GM21786 (cell line): ENCODE measurements around the gene SOX11.
"Not testable (repeated sequence)": the region's sequence is repeated elsewhere in the genome, so short reads cannot be mapped to it uniquely, and the experiment has no call there.

ENCODE experiments used
- ATAC-seq: cut with Tn5 transposase; IDR thresholded peaks from one replicate; pipeline ENCODE4 v1.9.1; 2021; ENCODE audit not compliant: unreplicated experiment

Gene SOX11

DNA sequence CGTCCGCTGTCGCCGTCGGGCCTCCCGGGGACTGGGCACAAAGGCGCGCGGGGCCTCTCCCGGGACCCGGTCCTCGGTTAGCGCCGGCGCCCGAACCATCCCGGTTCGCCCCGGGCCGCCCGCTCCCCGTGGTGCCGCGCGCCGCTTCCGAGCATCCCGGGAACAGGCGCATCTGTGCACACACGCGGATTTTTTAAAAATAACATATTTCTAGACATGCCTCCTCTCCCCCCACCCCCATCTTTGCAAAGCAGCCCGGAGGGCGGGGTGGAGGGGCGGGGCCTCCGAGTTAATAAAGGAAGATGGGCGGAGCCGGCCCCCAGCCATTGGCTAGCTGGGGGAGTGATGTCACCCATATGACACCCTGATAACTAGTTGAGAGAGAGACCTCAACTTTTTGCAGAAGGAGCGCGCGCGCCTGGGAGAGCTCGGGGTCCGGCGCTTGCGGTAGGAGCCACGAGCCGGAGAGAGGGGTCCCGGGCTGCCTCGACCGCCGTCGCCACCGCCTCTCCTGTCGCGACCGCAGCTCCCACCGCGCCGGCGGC lies at the start of gene SOX11:
TSS of gene SOX11 (plus strand) at position 400 of the 545 bp plus-strand sequence. CDS start 338 bp downstream, outside the sequence.
- ATAC-seq, result no peak

DNA sequence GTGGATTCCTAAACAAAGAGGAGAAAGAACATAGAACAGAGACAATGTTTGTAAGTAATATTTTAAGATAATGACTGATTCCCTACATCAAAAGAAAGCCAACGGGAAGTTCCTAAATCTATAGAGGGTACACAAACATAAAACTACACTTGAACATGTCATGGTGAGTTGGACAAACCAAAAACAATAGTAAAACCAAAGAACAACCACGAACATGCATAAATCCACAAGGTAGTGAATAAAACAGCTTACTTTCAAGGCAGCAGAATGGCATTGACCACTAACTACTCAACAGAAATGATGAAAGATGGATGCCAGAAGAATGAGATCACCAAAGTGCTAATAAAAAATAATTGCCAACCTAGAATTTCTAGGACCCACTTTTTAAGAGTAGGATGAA lies 39.5 kb upstream of the SOX11 start:
- not testable (repeated sequence) for ATAC-seq

DNA sequence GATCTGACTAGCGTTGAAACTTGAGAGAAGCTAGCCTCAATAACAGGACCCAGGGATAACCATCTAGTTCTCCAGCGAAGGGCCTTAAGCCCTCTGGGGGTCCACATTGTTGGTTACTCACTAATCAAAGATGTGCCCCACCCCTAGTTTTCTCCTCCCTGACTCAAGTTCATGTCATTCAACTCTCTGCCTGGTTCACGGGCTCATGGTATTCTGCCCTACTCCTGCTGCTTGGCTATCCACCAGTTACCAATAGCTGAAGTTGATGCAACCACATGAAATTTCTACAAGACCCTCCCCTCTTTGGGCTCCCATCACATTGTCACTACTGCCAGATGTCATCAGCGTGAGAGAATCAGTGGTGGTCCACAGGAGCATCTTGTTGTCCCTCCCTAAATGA lies 38.4 kb upstream of the SOX11 start:
- not testable (repeated sequence) for ATAC-seq

DNA sequence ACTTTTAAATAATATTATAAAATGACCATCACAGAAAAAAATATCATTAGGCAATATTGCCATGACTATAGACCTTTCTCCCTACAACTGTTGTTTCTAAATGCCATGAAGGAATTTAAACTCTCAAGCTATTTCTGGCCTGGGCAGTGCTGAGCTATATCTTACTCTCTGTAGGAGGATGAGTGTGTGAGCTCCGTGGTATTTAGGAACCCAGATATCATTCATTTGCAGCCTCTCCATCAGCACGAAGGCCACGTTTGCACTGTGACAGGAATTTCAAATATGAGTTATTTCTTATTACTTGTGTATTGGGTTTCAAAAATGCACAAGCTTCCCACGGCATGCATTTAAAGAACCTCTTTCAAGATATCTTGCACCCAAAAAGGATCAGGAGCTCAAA lies 35.0 kb upstream of the SOX11 start:
- no peak for ATAC-seq

DNA sequence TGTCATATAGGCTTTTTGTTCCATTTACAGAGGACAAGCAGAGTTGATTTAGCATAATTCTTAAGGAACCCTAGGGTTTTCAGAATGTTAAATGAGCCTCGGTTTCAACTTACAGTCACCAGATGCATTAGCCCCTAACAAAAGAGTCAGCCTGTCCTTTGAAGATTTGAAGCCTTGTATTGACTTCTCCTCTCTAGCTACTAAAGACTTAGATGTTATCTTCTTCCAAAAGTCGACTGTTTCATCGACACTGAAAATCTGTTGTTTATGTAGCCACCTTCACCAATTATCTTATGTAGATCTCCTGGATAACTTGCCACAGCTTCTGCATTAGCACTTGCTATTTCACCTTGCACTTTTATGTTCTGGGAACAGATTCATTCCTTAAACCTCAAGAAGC lies 31.6 kb upstream of the SOX11 start:
- ATAC-seq, result no peak

DNA sequence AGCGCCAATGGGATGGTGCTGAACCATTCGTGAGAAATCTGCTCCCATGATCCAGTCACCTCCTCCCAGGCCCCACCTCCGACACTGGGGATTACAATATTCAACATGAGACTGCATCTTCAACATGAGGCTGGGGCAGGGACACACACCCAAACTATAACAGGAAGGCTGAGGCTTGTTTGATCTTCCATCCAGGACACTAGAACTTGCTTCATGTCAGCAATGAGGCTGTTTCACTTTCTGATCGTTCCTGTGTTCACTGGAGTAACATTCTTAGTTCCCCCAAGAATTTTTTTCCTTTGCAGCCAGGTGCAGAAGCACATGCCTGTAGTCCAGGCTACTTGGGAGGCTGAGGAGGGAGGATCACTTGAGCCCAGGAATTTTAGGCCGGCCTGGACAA lies 30.8 kb upstream of the SOX11 start:
- ATAC-seq, result no peak

DNA sequence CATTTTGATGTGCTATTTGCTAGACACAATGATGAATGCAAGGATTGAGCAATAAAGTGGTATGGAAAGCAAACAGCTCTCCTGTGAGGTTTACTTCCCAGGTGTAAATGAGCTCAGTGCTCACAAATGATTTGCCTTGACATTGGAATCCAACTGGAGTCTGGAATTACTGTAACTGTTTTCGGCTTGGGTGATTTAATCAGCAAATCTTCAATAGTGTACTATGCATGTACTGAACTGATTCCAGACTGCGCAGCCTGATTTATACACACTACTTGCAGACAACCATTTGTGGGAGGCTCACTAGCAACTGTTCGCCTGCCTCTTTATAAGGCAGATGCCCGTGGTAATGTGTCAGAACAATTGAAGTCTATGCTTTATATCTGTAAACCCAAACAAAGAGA lies 27.9 kb upstream of the SOX11 start:
- no peak for ATAC-seq

DNA sequence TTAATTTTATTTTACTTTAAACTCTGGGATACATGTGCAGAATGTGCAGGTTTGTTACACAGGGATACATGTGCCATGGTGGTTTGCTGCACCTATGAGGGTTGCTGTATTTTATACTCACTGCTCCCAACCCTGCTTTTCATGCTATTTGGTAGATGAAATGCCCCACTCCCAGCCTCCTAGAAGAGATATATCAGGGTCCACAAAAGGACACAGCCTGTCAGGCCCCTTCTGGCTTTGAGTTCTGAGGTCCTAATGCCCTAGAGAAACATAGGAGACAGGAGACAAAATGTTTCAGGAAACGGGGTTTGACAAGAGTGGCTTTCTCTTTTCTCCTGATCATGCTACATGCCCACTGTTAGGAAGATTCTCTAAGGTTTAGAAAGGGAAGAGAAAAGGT lies 27.1 kb upstream of the SOX11 start:
- no peak for ATAC-seq

DNA sequence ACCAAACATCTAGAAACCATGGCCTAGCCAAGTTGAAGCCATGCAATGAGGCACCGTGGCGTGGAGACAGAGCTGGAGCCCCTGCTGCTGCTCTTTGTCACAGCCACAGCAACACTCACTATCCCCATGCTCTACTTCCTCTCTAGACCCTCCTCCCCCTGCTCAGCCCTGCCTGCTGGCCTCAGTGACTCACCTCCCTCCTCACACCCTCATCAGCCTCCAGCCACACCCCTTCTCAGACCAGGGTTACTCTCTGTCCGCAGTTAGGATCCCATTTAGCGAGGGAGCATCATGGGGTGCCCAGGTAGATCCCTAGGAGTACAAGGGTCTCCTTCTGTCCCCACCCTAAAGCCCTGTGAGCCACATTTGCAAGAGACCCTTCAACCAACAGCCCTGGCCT lies 25.4 kb upstream of the SOX11 start:
- no peak for ATAC-seq

DNA sequence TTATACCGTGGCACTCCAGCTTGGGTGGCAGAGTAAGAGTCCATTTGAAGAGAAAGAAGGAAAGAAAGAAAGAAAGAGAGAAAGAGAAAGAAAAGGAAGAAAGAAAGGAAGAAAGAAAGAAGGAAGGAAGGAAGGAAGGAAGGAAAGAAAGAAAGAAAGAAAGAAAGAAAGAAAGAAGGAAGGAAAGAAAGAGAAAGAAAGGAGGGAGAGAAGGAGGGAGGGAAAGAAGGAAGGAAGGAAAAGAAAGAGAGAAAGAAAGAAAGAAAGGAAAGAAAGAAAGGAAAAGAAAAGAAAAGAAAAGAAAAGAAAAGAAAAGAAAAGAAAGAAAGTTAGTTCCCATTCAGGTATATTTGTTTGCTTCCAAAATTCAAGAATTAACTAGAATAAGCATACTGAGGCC lies 24.5 kb upstream of the SOX11 start:
- ATAC-seq, result not testable (repeated sequence)

DNA sequence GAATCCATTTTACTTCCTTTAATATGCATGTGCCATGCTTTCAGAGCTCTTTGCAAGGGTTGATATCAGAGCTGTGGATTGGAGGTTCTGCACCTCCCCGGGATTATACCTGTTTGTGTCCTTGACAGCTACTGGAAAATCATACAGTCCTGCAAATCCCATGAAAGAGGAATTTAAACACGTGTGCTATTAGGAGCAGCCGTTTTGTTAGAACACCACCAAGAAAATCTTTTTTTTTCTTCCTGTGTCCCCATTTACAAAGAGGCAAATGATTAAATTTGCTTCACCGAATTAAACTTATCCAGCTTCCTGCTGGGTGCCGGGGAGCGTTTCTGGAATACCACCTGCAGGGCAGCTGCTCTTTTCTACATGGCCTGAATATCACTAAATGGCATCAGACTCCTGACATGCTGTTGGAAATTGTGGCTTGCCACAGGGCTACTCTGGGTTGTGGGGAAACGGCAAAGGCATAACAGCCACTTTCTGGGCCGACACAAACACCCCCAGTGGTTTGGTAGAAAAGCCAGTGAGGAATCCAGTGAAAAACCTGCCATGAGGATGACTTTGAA lies 23.4 kb upstream of the SOX11 start:
- ATAC-seq, result no peak

DNA sequence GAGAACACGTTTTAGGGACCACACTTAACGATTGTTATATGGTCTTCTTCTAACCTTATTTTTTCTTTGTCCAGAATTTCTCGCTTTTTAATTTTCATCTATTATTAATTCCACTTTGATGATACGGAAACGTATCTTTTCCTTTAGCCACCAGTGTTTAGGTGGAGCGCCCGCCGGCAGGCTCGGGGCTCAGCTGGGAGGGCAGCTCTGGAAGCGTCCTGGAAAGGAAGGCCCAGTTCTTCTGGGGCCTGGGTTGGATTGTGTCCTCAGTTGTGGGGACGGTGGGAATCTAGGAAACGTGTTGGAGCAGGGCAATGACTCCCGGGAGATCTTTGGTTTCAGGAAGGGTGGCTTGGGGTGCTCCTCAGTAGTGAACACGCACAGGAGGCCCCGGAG lies 19.4 kb upstream of the SOX11 start:
- ATAC-seq, result no peak

DNA sequence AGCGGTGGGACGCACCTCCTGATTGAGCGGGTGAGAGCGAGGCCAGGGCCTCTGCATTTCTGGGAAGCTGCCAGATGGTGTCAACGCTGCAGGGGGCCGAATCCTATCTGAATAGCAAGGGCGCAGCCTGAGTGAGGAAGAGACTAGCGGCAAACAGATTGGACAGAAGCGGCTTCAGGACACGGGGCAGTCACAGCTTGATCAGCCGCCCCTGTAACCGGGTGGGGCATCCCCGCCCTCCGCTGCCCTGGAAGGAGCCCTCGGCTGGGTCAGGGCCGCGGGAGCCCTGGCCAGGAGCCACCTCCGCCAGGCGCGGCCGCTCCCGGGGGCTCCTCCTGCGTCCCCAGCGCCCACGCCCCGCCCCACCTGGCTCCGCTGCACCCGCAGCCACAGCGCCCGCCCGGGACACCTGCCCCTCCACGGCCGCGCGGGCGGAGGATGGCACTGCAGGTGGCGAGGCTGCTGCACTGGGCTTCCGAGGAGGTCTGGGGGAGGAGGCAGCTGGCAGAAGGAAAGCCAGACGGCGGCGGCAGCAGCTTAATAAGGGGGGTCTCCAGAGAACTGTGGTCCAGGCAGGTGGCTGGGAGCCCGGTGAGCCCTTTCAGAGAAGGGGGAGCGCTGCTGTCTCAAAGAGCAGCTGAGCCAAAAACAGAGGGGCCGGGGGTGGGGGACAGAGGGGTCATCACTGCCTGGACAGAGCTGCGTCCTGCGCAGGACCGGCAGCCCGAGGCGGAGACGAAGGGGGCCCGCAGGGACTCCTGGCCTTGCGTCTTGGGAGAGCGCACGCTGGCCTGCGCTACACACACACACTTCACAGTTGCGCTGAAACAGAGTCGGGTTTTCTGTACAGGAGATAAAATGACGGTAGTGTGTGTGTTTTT lies 18.8 kb upstream of the SOX11 start:
- ATAC-seq, result no peak

DNA sequence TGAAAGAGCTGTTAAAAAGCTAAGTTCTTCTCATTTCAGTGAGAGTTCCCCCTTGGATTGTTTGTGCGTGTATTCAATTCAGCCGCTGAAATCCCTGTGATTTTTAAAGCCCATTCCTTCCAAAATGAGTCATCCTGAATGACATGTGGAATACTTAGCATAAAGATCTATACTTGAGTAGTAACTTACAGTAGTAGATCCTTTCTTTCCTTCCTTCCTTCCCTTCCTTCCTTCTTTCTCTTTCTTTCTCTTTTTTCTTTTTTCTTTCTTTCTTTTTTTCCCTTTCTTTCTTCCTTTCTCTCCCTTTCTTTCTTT lies 18.2 kb upstream of the SOX11 start:
- no peak for ATAC-seq

DNA sequence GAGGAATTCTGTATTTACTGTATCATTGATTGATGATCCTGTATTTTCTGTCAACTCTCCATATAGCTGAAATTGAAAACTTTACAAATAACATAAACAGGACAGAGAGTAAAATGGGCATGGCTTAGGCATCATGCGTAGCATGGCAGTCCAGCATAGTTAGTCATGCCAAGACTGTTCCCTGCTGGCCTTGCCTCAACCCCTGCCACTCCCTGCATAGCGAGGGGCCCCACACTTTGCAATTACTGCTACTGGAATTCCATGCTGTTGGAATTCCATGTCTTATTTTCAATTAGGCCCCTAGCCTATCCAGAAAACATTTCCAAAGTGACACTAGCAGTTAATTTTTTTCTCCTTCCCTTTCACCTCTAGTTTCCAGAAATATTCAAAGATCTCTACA lies 15.1 kb upstream of the SOX11 start:
- ATAC-seq, result no peak

DNA sequence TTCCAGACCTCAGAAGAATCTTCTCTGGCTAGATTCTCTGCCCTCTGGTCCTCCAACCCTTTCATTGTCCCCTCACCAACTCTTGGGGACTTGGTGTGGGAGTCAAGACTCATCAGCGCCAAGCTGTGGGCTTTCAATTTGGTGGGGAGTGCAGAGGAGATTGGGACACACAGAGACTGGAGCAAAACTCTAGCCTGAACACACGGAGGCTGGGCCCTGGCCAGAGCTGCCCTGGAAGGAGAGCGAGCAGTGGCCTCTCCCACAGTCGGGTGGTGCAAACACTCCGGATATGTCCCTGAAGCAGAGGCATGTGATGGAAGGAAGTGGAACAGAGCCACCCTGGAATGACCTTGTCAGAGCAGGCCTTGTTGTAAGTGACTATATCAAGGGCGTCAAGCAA lies 8.7 kb upstream of the SOX11 start:
- no peak for ATAC-seq

DNA sequence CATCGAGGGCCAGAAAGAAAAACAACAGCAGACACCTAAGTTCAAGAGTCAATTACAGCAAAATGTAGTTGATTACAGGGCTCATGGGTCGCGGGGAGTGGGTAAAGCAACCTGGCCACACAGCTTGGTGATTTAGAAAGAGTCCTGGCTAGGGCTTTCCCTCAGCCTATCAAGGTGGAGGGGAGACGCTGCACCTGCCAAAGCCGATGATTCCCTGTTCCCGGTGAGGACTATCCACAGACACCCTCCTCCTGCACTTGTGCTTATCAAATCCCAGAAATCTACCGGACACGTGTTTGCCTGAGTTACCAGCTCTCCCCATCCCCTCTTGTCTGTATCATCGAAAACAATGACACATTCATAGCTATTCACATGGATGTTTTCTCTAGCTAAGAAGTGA lies 7.0 kb upstream of the SOX11 start:
- no peak for ATAC-seq

DNA sequence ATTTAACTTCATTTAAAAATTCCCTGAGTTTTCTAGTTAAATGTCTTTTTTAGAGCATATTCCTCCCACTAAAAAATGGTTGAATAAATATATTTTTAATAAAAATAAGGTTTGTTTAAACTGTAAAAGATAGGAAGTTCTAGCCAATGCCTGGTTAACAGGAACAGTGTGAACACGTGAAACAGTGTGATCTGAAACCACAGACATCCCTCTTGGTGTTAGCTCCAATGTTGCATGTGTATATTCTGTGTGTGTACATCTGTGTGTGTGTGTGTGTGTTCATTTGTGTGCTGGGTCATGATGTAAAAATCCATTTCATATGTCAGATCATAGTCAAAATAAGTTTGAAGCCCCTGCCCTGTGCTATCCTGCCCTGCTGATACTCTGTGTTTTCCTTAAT lies 6.1 kb upstream of the SOX11 start:
- ATAC-seq, result no peak

DNA sequence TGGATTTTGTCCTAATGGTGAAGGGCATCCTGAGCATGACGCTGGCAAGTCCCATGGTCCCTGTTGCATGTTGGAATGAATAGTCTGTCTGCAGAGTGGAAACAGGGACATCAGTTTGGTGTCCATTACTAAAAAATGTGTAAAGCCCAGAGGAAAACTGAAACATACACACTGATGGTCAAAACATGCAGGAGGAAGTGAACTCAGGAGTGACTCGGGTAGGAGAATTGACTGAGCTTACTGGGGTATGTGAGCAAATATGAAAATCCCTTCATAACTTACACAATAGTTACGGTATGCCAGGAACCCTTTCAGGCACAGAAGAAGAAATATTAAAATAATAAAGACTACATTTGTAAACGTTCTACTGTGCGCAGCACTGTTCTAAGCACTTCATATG lies 5.6 kb upstream of the SOX11 start:
- no peak for ATAC-seq

DNA sequence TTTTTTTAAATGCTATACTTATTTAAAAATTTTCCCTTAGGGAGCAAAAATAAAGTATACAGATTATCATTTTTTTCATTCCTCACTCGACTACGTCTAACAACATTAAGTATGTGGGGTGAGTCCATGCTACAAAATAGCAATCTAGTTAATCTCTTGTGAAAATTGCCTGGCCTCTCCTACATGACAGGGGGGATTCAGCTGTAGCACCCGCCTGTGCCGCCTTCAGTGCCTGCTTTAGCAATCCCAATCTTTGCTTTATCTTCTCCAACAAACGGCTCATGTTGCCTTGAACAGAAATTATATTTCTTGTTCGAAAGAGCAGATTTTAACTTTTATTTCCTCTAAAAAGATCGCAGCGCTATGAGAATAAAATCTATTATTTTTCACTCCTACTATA lies 2.4 kb upstream of the SOX11 start:
- ATAC-seq, result no peak

DNA sequence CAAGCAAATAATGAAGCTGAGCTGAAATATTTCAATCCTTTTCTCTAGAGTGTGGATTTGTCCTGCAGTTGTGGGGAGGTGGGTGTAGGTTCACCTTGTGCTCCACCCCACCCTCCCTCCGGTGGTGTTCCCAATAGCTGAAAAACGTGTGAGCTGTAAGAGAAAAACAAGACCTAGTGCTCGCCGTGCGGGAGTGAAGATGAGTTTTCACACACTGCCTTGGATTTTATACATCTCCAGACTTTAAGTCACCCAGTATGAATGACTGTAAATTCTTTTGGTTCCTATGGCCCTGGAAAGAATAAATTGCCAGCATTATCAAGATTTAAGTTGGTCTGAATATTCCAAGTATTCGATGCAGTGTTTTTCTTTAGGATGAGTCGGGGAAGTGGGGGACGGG lies 1.9 kb upstream of the SOX11 start:
- ATAC-seq, result no peak

DNA sequence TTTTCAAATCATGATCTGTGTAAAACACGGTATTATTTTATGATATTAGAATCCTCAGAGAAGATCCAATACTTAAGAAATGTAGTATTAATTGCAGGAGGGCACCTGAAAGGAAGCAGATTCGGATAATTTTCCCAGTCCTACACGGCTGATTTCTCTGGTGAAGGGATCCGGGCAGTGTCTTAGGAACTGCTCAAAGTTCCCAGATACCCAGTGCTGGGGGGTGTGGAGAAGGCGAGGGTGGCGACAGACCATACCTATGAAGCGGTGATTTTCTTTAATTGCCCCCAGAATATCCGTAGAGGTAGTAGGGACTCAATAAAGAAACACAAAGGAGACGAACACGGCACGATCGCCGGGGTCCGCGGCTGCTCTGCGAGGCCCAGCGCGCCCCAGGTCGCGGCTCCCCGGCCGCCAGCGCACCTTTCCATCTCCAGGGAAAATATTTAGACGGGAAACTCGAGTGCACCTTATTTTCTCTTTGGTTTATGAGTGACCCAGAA lies 1.4 kb upstream of the SOX11 start:
- ATAC-seq, result no peak
